Stimulated activated CD8-positive, alpha-beta memory T cell treated with anti-CD3 and anti-CD28 coated beads, Interleukin-12 subunit alpha, Interleukin-12 subunit beta, amount 100 ng/mL, for 1 hour (primary cell): Measurements from ENCODE around the gene LSM14A.
"Not testable (repeated sequence)": the region's sequence is repeated elsewhere in the genome, so short reads cannot be mapped to it uniquely, and the experiment has no call there.

Experiments used
- DNase-seq: peaks from one replicate; pipeline ENCODE4 v3.0.0-alpha.2; 2020; ENCODE audit warnings: low read depth

The LSM14A gene

DNA sequence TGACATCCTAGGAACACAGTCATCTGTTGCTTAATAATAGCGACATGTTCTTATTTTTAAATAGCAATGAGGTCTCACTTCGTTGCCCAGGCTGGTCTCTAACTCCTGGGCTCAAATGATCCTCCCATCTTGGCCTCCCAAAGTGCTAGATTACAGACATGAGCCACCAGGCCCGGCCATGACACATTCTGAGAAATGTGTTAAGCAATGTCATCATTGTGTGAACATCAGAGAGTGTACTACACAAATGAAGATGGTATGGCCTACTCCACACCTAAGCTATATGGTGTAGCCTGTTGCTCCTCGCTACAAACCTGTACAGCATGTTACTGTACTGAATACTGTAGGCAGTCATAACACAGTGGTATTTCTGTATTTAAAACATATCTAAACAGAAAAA lies 57.4 kb downstream of the LSM14A start:
- DNase-seq: no peak

DNA sequence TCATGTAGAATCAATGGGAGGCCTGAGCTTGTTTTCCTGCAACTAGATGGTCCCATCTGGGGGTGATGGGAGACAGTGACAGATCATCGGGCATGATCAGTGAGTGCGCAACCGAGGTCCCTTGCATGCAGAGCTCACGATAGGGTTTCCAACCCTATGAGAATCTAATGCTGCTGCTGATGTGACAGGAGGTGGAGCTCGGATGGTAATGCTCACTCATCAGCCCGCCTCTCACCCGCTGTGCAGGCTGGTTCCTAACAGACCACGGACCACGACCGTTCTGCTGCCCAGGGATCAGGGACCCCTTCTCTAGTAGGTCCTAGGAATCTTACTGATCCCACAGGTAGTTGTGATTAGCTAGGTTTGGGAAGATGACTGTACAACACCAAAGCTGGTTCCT lies 58.5 kb downstream of the LSM14A start:
- no peak for DNase-seq

DNA sequence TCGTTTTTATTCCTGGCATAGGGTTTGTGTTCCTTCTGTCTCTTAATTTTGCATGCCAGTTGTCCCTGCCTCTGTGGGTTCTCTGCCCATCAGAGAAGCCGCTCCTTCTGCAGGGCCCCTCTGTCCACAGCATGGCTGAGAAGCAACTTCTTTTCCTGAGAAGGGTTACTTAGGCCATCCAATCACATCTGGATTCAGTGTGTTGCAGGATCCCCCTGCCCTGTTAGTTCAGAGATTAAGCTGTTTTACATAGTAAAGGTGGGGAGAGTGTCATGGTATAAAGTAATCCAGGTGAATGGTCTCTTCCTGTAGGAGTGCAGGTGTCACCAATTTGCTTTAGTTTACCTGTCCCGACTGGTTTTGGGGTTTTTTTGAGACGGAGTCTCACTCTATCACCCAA lies 59.1 kb downstream of the LSM14A start:
- DNase-seq: no peak

DNA sequence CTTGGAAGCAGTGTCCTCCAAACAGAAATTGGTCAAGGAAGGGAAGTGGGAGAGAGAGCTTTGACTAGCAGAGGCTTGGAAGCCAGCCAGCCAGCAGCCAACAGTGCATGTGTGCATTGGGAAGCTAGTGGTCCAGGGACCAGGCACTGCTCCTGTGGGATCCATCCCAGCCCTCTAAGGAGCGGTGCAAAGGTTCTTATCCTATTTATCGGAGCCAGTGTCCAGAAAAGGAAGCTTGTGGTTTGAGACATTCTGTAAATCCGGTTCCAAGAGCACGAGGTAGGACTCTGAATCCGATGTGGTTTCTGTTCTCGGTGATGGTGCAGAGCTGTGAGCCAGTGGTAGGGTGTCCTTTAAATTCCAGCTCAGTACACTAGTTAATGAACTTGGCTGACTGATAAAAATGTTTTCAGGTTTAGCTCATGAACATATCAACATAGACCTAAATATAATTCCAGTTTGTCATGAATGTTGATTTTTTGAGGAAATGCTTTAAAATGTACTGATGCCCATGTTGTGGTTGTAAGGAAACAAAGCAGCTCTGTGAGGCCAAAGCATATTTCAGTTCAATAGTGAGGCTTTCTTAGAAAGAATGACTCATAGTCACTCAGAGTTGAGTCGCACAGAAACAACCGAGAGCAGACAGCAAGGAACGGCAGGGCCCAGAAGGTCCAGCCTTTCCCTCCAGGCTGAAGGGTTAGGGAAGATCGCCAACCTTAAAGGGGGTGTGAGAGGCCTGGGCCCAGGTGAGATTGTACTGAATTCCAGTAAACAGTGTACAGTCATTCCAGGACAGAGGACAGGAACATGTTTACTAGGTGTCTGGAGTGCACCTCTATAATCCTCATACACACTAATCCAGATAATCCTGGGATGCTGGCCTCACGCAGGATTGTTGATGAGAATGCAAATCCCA lies 60.5 kb downstream of the LSM14A start:
- DNase-seq: no peak

DNA sequence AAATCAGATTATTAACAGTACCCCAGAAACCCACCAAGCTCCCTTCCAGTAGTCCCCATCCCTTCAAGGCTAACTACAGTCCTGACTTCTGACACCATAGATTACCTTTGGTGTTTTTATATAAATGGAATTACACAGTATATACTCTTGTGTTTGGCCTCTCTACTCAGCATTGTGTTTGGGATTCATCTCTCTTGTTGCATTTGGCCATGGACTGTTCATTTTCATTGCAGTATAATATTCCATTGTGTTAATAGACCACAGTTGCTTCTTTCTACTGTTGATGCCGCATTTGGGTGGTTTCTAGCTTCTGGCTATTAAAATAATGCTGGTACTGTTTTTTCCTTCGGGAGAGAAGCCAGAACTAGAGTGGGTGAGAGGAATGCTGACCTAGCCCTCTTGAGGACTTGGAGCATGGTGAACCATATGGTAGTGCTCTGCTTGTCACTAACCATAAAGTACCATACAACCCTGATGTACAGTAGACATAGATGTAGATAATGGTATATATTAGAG lies 63.2 kb downstream of the LSM14A start:
- DNase-seq: no peak

DNA sequence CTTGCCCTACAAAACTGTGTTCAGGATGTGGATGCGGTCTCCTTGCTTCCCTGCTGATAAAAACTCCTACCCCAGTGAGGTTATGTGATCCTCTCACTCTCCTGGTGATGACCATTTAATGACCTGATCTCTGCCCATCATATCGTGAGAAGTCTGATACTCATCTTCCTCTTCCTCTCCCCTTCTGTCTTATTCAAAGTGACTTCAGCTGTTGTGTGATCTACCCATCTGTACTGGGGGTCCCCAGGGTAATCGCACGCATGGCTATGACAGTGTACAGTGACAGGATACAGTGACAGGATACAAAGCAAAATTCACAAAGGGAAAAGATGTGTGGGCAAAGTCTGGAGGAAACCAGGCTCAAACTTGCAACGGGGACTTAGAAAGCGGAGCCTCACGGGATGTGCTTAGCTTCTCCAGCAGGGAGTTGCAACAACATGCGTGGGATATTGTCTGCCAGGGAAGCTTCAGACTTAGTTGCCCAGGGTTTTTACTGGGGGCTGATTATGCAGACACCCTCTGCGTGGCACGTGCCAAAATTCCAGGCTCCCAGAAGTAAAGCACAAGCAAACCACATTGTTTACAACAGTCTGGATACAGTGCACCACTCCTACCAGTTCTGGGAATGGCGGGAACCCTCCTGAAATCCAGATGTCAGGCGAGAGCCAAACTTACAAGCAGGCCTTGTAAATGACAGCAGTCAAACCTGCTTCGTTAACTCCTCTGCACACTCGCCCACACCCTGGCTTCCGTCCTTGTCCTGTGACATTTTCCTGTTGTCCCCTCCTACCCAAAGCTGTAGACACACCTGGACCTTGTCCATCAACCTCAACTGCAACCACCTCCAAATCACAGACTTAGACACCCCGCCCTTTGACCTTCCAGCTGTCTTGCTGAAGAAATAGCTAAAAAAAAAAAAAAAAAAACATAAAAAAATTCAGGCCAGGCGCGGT lies 64.0 kb downstream of the LSM14A start:
- no peak for DNase-seq

DNA sequence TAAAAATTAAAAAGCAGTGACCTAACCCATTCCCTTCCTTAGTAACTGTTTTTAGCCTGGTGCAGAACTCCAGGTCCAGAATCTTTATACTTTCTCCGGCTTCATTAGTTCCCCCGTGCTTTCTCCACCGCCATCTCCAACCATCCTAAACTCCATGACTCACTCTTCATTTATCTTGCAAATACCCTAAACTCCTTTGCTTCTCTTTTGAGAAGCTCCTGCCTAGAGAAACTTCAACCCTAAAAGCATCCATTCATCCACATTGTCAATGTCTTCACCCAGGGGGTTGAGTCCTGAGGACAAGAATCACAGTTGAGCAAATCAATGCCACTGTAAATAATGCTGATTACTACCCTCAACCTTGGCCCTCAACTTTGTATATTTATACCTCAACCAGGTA lies 65.0 kb downstream of the LSM14A start:
- no peak for DNase-seq

DNA sequence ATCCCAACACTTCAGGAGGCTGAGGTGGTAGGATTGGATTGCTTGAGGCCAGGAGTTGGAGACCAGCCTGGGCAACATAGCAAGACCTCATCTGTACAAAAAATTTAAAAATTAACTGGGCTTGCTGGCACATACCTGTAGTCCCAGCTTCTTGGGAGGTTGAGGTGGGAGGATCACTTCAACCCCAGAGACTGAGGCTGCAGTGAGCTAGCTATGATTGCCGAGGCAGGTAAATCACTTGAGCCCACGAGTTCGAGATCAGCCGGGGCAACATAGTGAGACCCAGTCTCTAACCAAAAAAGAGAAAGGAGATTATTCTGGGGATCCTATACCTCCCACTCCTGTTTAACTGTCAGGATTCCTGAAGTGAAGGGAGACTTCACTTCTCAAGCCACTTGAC lies 65.6 kb downstream of the LSM14A start:
- no peak for DNase-seq

DNA sequence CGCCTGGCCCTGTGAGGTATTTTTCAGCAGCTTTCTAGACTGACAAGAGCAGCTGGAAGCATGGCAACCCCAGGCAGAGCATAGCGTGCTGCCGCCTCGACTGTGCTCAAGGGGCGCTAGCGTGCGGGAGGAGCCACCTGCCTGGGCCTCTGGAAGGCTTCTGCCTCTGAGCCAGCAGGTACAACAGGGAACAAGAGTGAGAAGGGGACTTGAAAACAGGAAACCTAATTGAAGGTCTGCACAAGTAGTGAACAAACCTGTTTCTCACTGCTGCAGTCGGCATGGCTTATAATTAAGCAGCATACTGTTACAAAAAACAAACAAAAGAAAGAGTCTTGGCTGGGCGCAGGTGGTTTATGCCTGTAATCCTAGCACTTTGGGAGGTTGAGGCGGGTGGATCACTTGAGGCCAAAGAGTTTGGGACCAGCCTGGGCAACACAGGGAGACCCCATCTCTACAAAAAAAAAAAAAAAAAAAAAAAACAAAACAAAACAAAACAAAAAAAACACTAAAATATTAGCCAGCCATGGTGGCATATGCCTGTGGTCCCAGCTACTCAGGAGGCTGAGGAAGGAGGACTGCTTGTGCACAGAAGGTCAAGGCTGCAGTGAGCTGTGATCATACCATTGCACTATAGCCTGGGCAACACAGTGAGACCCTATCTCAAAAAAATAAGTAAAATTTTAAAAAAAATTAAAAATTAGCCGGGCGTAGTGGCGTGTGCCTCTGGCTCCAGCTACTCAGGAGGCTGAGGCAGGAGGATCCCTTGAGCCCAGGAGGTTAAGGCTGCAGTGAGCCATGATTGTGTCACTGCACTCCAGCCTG lies 69.4 kb downstream of the LSM14A start:
- DNase-seq: no peak

DNA sequence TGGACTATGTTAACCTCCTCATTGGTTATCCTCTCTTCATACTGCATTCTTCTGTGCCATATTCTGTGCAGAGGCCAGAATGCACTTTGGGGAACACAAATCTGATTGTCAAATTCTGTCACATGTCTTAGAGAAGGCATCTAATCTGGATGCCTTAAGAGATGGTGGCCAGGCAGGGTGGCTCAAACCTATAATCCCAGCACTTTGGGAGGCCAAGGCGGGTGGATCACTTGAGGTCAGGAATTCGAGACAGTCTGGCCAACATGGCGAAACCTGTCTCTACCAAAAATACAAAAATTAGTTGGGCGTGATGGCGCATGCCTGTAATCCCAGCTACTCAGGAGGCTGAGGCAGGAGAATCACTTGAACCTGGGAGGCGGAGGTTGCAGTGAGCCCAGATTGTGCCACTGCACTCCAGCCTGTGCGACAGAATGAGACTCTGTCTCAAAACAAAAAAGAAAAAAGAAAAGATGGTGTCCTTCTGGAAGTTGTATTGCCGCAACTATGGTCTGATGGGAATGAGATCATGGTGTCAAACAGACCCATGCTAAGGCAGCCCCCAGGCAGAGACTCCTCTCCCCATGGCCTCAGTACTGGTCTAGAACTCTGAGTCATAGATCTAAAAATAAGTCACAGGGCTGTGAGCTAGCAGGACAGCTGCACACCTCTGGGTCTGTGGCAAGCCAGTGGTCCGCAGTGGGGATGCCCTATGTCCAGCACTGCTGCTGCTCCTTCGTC lies 71.0 kb downstream of the LSM14A start:
- DNase-seq: not testable (repeated sequence)

DNA sequence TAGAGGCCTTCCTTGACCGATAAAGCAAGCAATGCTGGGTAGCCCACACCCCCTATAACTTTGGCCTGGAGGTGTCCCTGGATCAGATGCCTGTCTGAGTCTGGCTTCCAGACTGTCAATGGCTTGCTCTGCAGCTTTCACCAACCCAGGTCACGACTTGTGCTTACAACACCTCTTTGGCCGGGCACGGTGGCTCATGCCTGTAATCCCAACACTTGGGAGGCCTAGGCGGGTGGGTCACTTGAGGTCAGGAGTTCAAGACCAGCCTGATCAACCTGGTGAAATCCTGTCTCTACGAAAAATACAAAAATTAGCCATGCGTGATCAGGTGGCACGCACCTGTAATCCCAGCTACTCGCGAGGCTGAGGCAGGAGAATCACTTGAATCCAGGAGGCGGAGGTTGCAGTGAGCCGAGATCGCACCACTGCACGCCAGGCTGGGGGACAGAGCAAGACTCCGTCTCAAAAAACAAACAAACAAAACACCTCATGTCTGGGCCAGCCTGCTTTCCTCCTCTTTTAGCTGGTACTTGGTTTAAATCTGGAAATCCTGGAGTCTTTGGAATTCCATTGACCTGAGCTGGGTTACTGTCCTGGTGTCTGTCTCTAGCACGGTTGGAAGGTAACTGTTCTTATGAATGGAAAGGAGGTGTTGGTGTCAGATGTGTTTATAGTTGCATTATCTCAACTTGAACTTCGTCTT lies 71.7 kb downstream of the LSM14A start:
- DNase-seq: no peak

DNA sequence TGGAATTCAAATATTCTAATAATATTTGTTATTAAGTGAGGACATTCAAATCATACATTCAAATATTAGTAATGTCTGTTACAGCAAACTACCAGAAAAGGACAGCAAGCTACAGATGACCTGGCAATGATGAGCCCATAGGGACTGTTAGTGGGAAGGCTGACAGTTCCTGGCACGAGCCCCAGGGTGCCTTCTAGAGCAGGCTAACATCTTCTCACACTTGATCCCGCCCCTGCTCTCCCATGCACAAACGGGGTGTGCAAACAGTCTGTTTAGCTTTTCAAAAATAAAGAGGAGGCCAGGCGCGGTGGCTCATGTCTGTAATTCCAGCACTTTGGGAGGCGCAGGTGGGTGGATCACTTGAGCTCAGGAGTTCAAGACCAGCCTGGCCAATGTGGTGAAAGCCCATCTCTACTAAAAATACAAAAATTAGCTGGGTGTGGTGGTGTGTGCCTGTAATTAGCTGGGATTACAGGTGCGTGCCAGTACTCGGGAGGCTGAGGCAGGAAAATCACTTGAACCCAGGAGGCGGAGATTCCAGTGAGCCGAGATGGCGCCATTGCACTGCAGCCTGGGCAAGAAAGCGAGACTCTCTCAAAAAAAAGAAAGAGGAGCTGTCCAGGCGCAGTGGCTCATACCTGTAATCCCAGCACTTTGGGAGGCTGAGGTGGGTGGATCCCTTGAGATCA lies 72.5 kb downstream of the LSM14A start:
- no peak for DNase-seq

DNA sequence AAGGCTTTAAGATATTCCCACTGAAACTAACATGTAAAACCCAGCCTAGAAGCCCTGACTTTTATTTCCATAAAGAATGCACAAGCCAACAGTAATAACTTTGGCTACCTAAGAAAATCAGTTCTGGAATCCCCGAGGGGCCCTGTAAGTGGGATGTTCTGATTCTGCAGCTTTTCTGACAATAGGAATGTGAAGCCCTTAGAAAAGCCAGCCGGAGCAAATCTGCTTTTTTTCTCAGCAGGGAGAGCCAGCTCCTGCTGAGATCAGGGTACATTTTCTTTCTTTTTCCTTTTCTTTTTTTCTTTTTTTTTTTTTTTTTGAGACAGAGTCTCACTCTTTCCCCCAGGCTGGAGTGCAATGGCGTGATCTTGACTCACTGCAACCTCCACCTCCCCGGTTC lies 74.0 kb downstream of the LSM14A start:
- no peak for DNase-seq

DNA sequence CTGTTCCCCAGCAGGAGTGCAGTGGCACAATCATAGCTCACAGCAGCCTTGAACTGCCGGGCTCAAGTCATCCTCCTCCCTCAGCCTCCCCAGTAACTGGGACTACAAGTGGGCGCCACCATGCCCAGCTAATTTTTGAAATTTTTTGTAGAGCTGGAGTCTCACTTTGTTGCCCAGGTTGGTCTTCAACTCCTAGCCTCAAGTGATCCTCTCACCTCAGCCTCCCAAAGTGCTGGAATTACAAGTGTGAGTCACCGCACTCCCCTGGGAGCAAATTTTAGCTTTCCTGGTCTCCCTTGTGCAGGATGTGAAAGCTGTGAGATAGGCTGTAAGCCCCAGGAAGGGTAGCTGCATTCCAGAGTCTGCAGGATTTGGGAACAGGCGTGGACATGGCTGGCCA lies 76.6 kb downstream of the LSM14A start:
- no peak for DNase-seq

DNA sequence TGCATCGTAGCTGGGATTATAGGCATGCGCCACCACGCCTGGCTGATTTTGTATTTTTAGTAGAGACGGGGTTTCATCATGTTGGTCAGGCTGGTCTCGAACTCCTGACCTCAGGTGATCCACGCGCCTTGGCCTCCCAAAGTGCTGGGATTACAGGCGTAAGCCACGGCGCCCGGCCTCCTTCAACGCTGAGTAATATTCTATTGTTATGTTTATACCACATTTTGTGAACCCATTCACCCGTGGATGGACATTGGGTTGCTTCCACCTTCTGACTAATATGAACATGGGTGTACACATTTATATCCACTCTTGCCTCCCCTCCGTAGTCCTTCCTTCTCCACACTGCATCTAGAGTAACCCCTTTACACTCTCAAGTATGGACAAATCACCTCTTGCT lies 80.9 kb downstream of the LSM14A start:
- DNase-seq: not testable (repeated sequence)

DNA sequence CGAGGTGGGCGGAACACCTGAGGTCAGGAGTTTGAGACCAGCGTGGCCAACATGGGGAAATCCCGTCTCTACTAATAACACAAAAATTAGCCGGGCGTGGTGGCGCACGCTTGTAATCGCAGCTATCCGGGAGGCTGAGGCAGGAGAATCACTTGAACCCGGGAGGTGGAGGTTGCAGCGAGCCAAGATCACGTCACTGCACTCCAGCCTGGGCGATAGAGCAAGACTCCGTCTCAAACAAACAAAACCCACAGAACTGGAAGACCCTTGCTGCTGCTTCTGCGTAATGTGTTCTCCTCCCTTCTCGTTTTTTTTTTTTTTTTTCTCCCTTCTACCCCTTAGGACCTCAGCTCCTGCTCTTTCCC lies 81.4 kb downstream of the LSM14A start:
- not testable (repeated sequence) for DNase-seq

DNA sequence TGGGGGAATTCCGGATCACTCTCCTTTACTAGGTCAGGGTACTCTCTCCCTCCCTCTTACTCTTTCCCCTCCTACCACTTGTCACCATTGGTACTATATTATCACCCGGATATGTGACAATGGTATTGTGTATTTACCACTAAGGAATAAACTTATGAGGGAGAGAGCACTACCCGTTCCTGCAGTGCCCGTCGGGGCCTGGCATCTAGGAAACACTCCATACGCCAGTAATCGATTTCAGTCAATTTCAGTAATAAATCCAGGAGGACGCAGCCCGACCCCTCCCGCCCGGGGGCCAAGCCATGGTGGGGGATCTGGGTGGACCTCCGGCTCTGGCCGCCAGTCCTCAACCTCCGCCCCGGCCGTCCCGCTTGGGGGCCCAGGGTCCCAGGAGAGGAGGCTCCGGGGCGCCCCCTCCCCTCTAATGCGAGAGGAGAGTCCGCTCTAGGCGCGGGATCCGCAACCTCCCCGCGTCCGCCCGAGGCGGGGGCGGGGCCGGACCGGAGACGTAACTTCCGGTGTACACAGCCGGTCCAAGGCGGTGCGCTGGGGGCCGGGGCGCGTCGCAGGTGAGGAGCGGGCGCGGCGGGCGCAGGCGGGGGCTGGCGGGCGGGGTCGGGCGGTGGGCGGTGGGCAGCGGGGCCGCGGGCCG lies 81.9 kb downstream of the LSM14A start, which contains the start of gene GARRE1:
GARRE1 (plus strand) TSS at position 509 of the 652 bp plus-strand sequence. CDS start 45,920 bp downstream, outside the sequence.
- peak; percentile 73 for DNase-seq

DNA sequence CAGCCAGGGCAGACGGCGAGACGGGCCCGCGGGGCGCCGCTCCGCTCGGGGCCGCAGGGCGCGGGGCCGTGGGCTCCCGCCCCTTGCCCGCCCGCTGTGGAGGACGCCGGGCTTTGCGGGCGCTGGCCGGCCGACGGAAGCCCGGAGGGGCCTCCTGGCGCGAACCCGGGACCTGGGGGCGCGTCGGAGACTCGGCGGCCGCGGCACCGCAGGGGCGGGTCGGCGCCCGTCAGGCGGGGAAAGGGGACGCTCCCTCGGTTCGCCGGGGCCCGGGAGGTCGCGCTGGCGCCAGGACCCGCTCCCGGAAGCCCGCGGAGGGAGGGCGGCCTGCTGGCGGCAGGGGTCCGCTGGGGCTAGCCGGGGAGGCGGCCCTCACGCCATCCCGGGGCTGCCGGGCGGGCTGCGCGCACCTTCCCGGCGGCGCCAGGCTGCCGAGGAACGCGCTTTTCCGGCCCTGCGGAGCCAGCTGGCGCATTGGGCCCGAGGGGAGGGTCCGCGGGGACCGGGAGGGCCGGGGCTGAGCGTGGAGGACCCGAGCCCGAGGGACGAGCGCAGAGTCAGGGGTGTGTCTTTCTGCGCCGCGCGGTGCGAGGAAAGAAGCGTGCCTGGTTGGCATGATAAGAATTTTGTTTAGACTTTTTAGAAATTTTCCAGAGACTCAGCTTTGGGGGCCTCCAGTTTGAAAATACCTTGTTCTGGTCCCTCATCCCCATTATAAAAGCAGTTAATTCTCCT lies 82.6 kb downstream of the LSM14A start:
- DNase-seq: no peak

DNA sequence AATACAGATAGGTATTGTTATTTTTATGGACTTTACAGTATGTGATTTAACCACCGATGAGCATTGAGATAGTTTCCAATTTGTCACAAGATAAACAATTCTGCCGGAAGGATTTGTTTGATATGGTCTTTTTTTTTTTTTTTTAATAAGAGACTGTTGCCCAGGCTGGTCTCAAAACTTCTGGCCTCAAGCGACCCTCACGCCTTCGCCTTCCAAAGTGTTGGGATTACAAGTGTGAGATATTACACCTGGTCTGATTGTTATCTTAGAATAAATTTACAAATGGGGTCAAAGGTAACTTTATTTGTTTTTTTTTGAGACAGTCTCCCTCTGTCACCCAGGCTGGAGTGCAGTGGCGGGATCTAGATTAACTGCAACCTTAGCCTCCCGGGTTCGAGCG lies 83.2 kb downstream of the LSM14A start:
- no peak for DNase-seq
